HG02759 (cell line): ENCODE measurements around the gene PITX1.
"Not testable (repeated sequence)": the region's sequence is repeated elsewhere in the genome, so short reads cannot be mapped to it uniquely, and the experiment has no call there.

Experiments
- ATAC-seq: cut with Tn5 transposase; IDR thresholded peaks from one replicate; pipeline ENCODE4 v1.9.1; 2021; ENCODE audit warnings: mild to moderate bottlenecking, moderate library complexity; ENCODE audit not compliant: unreplicated experiment

Gene PITX1

DNA sequence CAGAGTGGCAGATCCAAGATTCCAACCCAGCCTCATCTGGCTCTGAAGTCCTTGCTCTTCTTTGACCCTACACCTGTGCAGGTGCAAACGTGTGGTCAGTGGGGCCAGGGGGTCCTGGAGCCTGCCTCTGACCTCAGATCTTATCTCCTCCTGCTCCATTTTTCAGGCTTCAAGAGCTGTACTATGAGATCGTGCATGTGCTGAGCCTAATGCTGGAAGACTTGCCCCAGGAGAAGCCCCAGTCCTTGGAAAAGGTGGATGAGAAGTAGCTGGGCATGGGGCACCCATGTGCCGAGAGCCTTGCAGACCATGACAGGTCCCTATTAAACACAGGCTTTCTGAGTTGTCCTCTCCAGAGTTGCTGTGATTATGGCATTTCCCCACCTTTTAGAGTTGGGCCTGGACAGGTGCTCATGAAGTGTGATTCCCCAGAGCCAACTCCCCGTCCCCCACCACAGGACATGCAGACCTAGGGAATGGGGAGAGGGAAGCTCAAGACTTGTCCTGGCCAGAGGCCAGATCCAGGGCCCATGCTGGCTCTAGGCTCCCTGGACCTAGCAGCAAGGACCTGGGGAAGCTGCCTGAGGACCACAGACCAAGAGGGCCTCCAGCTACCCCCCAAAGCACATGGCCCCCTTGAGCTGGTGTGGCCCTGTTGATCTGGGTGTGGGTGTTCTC is 22.5 kb downstream of the PITX1 start:
- no peak for ATAC-seq

DNA sequence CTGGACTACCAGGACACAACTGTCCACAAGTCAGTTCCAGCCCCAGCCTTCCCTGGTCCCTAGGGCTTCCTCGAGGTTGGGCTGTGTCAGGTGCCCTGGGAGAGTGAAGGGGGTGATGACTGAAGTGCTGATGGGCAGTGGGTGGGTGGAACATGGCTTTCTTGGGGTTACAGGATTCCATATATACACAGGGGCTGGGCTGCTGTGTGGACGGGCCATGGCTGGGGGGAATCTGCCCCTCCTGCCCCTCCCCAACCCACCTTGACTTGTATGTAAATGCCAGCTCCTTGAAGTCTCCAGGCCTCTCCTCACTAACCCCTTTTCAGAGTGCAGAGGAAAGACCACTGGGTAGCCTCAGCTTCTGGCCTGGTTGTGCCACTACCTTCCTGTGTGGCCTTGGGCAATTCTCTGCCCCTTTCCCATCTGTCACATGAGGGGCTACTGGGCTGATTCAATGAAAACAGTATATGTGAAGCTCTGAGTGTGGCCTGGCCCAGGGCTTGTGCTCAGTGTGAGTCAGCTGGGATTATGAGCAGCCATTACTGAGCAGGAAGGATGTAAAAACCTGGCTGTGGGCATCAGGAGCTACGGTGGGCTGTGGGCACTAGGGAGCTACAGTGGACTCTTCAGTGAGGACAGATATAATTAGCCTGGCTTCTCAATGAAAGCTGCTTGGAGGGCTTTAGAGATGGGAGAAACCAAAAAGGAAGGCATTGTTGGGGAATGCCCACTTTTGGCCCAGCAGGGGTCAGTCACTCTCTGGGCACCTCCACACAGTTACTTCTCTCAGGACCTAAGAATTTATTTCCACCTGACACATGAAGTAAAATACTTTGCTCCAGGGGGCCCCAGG is 23.3 kb downstream of the PITX1 start:
- no peak for ATAC-seq

DNA sequence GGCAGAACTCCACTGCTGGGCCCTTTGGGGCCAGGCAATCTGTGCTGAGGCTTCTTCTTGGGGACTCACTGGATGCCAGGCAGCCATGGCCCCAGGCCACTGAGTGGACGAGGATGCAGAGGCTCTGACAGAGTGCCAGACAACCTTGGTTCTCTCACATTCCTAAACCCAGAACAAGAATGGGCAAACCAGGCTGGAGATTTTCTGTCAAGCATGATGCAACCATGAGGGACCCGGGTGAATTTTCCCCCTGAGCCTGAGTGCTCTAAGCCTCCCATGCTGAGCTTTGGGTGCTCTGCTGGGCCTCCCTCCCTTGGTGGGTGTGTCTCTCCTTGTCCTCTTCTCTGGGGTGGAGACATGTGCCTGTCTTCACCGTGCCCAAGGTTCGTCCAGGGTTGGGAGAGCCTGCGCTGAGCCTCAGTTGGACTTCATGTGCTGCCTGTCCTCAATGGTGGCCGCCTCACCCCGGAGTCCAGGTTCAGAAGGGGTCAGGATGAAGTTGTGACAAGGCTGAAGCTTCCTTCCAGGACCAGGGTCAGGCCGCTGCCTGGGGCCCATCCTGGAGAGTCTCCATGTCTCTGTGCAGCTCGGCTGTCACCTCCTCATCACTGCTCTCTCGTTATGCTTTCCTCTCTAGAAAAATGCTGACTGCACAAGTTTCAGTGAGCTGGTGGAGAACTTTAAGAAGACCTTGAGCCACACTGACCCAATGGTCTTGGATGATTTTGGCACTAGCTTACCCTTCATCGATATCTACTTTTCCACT is 24.1 kb downstream of the PITX1 start:
- ATAC-seq: no peak

DNA sequence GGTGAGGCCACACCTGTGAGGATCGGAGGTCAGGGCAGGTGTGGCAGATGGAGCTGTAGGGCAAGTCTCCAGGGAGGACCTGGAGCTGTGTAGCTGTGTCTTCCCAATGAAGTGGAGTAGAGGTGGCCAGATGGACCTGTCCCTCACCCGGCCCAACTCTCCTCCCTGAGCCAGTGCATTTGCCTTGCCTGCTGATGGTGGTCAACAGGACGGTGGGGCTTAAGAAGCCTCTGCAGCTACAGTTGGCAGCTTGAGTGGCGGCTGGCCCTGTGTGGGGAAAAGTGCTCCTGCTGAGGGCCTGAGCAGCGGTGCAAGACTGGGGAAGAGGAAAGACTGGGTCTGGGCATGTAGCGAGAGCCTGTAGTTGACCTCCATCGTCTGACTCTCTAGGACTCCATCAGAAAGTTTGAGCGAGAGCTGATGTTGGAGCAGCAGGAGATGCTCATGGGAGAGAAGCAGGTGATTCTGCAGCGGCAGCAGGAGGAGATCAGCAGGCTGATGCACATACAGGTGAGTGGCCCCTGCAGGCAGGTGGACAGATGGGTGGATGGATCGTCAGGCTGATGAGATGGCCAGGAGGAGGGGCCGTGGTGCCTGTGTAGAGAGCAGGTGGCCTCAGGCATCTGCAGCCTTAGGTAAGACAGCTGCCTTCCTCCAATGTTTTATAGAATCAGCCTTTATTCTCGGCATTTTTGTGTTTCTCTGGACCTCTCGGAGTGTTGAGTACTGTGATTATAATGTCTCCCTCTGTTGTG is 24.9 kb downstream of the PITX1 start:
- no peak for ATAC-seq

DNA sequence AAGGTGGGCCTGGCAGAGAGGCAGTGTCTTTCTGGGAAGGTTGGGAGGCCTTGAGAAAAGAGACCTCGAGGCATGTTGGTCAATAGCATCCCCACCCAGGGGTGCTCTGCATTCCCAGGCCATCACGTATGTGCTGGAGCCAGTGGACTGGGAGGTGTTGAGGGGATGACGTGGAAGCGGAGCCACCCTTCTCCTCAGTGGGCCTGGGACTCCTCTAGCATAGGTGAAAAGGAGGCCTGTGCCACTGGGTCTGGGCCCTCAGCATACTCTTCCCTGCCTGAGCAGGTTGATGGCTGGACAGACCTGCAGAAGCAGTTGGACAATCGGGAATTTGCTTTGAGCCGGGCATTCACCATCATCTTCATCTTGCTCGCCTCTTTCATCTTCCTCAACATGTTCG is 25.5 kb downstream of the PITX1 start:
- no peak for ATAC-seq

DNA sequence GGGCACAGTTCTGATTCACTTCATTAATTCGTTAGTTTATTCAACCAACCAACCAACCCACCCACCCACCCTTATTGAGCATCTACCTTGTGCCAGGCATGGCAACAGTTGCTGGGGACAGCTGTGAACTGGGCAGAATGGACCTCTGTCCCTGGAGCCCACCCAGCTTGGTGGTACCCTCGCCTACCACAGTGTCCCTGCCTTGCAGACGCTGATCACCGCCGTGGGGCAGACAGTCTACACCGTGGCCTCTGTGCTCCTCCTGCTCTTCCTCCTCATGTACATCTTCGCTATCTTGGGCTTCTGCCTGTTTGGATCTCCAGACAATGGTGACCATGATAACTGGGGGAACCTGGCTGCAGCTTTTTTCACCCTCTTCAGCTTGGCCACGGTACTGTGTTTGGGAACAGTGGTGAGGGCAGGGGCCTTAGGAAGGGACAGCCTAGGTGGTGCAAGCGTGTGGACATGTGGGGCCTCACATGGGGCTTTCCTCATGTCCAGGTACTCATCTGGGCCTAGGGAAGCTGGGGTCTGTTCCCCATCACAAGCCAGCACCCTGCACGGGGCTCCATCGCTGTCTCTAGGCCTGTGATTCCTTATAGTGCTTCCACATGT is 26.2 kb downstream of the PITX1 start:
- ATAC-seq: no peak

DNA sequence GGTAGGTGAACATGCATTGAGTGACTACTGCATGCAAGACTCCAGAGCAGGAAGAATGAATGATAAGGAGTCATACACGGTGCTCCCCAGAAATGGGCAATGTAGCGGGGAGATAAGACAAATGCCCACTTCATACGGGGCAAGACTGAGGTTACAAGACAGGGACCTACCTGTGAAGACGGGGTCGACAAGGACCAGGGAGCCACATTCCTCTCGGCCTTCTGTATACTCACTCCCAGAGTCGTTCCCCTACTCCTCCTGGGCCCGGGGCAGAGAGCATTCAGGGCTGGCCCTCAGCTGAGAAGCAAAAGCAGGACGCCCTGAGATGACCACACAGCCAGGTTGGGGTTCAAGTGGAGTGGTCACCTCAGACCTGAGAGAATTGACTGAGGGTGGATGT is 26.7 kb downstream of the PITX1 start:
- ATAC-seq: no peak

DNA sequence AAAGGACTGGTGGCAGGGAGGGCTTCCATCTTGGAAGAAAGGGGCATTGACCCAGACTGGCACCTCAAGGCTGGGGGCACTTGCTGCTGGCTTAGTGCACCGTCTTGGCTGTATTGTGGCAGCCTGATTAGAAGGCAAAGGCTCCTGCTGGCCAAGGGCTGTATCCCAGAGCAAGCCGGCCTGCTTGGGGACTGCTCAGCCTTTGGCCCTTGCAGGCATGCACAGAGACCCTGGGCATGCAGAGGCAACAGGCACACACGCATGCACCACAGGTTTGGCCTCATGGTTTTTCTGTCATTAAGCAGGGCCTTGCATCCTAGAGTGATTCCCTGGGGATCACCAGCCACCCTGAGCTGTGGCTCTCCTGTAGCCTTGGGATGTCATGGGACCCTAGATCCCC is 29.0 kb downstream of the PITX1 start:
- ATAC-seq: no peak

DNA sequence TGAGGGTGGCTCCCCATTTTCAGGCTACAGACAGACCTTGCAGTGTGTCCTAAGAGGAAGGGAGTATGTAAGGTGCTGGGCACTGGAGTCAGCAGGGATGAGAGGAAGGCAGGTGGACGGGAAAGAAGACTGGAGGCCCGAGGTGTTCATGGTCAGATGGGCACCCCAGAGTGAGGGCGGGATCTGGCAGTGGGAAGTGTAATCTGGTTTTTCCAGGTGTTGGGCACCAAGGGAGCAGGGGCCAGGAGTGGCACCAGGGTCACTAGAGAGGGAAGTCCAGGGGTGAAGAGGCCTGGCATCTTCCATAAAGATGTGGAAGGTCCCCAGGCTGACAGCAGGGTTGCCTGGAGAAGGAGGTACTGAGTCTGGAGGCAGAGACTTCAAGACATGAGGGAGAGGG is 29.7 kb downstream of the PITX1 start:
- no peak for ATAC-seq

DNA sequence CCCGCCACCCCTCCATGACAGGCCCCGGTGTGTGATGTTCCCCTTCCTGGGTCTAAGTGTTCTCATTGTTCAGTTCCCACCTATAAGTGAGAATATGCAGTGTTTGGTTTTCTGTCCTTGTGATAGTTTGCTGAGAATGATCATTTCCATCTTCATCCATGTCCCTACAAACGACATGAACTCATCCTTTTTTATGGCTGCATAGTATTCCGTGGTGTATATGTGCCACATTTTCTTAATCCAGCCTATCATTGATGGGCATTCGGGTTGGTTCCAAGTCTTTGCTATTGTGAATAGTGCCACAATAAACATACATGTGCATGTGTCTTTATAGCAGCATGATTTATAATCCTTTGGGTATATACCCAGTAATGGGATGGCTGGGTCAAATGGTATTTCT is 36.0 kb downstream of the PITX1 start:
- not testable (repeated sequence) for ATAC-seq

DNA sequence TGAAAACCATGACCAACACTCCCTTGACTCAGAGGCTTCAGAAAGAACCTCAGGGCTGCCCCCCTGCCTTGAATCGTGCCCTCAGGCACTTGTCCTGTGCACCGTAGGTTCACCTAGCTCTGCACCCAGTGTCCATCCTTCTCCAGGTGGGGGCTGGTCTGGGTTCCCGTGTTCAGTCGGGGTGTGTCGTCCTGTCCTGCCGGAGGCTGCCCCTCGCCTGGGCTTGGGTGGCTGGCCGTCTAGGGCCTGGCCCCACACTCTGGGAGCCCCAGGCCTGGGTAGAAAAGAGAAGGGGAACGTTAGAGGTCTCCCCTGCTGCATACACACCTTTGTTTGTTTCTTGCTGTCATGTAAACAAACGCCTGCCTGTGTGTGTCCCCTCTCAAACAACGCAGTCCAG is 37.0 kb downstream of the PITX1 start:
- no peak for ATAC-seq

DNA sequence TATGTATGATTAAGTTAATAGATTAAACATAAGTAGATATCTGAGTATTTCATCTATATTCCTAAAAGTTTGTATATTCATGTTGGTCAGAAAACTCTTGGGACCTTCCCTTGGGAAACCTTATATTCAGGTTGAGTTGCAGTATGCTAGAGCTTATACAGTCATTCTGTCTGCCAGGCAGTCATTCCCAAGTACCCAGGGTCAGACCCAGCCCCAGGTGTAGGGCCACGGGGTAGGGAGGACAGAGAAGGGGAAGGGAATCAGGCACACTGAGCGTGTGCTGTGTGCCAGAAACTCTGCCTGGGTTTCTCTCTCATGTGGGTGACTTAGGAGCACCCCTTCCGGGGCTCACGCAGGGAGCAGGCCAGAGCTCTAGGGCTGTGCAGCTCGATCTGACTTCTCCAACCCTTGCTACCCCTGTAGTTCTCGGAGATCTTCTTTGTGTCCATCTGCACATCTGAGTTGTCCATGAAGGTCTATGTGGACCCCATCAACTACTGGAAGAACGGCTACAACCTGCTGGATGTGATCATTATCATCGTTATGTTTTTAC is 38.1 kb downstream of the PITX1 start:
- ATAC-seq: no peak

DNA sequence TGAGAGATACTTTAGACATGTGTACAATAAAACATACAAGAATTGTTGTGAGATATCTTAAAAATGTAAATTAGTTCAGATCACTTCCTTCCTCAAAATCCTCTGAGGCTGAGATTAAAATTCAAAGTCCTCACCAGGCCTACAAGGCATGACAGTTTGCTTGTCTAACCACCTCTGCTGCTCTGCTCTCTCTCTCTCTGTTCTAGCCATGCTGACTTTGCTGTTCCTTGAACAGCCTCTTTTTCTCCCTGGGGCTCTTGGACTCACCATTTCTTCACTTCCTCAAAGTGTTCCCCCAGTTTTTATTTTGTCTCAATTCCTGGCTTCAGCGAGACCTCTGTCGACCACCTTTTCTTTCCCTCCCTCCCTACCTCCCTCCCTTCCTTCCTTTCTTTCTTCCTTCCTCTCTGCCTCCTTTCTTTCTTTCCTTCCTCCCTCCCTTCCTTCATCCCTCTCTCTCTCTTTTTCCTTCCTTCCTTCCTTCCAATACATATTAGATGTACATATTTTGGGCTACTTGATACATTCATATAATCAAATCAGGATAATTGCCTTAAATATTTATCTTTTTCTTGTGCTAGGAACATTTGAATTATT is 39.4 kb downstream of the PITX1 start:
- ATAC-seq: no peak

DNA sequence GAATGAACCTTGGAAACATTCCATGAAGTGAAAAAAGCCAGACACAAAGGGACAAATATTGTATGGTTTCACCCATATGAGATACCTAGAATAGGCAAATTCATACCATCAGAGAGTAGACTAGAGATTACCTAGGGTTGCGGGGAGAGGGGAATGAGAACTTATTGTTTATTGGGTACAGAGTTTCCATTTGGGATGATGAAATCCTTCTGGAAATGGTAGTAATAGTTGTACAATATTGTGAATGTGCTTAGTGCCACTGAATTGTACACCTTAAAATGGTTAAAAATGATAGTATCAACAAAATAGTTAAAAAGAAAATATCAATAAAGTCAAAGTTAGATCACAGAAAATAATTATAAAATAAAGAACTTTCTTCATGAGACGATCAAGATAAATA is 40.9 kb downstream of the PITX1 start:
- no peak for ATAC-seq

DNA sequence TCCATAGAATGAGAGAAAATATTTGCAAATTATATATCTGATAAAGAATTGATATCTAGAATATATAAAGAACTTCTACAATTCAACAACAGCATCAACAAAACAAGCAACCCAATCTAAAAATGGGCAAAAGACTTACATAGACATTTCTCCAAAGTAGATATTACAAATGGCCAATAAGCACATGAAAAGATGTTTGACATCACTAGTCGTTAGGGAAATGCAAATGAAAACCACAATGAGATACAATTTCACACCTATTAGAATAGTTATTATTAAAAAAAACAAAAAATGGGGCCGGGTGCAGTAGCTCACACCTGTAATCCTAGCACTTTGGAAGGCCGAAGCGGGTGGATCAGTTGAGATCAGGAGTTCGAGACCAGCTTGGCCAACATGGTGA is 41.9 kb downstream of the PITX1 start:
- no peak for ATAC-seq

DNA sequence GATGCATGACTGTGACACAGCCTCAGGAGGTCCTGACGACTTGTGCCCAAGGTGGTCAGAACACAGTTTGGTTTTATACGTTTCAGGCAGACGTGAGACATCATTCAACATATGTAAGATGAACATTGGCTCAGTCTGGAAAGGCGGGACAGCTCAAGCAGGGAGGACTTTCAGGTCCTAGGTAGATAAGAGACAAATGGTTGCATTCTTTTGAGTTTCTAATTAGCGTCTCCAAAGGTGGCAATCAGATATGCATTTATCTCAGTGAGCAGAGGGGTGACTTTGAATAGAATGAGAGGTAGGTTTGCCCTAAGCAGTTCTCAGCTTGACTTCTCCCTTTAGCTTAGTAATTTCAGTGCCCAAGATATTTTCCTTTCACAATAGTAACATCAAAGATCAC is 43.8 kb downstream of the PITX1 start:
- ATAC-seq: not testable (repeated sequence)

DNA sequence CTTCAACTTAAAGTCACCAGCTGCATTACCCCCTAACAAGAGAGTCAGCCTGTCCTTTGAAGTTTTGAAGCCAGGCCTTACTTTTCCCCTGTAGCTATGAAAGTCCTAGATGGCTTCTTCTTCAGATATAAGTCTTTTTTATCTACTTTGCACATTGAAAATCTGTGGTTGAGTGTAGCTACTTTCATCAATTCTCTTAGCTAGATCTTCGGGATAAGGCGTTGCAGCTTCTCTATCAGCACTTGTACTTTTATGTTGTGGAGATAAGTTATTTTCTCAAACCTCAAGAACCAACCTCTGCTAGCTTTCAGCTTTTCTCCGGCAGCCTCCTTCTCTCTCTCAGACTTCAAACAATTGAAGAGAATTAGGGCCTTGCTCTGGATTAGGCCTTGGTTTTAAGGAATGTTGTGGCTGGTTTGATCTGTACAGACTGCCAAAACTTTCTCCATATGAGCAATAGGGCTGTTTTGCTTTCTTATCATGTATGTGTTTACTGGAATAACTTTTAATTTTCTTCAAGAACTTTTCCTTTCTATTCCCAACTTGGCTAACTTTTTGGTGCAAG is 44.7 kb downstream of the PITX1 start:
- ATAC-seq: no peak

DNA sequence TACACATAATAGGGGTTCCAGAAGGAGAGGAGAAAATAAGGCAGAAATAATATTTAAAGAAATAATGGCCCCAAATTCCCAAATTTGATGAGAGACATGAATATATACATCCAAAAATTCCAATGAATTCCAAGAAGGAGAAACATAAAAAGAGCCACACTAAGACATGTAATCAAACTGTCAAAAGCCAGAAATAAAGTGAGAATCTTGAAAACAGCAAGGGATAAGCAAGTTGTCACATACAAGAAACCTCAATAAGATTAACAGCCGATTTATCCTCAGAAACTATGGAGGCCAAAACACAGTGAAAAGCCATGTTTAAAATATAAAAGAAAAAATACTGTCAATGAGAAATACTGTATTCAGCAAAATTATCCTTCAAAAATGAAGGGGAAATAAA is 51.8 kb downstream of the PITX1 start:
- no peak for ATAC-seq

DNA sequence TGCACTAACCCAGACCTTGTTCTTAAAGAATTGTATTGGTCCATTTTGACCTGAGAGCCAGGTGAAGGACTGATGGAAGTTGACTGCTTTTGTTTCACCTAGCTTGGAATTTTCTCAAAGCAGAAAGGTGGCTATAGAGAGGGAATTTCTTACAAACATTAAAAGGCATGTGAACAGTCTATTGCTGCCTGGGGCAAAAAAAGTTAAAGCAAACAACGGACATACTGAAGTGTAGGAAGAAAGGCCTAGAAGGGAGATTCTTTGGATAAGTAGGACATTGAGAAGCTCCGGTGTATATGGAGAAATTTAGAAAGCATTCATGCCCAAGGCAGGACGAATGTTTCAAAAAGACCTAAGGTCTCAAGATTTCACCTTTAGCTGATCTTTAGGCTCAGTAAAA is 54.6 kb downstream of the PITX1 start:
- ATAC-seq: no peak
